CD4-positive, alpha-beta T cell (primary cell): Measurements from ENCODE around the gene PRR29. TPM values are rescaled to one million over a fixed set of nuclear protein-coding genes. Genes with fewer than 3 reads are reported as not detected.

ENCODE experiments used
- ATAC-seq: fragments of 200-7000 bp; cut with Tn5 transposase; one replicate; pipeline ENCODE4 v1.10.0; 2022; ENCODE audit warnings: mild to moderate bottlenecking; ENCODE audit not compliant: poor library complexity
- CTCF ChIA-PET: fragments of 350-600 bp; sonication (Branson Sonifier 250); formaldehyde crosslinking; loops from one replicate; lab custom pipeline; 2021; ENCODE audit warnings: antibody characterized with exemption, inconsistent platforms; lab: Charles Lee
- POLR2A ChIA-PET: fragments of 350-600 bp; sonication (Branson Sonifier 250); formaldehyde crosslinking; loops from one replicate; lab custom pipeline; 2021; ENCODE audit warnings: antibody characterized with exemption, inconsistent platforms; lab: Charles Lee
- DNase-seq, 14 experiments: peaks; one replicate each; pipeline ENCODE4 v3.0.0-alpha.2; 2013 to 2020; ENCODE audit warnings: mixed read lengths in 2 of 14
- H3K27ac ChIP-seq, 2 donors: one replicate each; pipeline versions ENCODE4 v1.5.1 to v1.7.0; 2013; ENCODE audit warnings: low read length in 2 of 2, low read depth in 1 of 2, mild to moderate bottlenecking in 1 of 2
- H3K27me3 ChIP-seq, 2 experiments: 1 replicate in 1 of 2; 2 replicates in 1 of 2; pipeline versions ENCODE4 v1.6.1 to v1.7.0; 2013; ENCODE audit warnings: low read length in 2 of 2, control low read depth in 1 of 2, mild to moderate bottlenecking in 1 of 2, moderate library complexity in 1 of 2; ENCODE audit not compliant: insufficient read depth in 2 of 2, control insufficient read depth in 1 of 2
- H3K36me3 ChIP-seq: one replicate; pipeline ENCODE4 v1.6.1; 2013; ENCODE audit warnings: low read length, control low read depth; ENCODE audit not compliant: insufficient read depth
- H3K4me1 ChIP-seq: one replicate; pipeline ENCODE4 v1.6.1; 2013; ENCODE audit warnings: low read length, control low read depth; ENCODE audit not compliant: insufficient read depth
- H3K4me3 ChIP-seq: one replicate; pipeline ENCODE4 v1.5.1; 2013; ENCODE audit warnings: mild to moderate bottlenecking, low read length, moderate library complexity
- H3K9me3 ChIP-seq, 2 experiments: 1 replicate in 1 of 2; 2 replicates in 1 of 2; pipeline versions ENCODE4 v1.6.1 to v1.7.0; 2013; ENCODE audit warnings: low read length in 2 of 2, mild to moderate bottlenecking in 2 of 2, control low read depth in 1 of 2, moderate library complexity in 1 of 2; ENCODE audit not compliant: control insufficient read depth in 1 of 2, insufficient read depth in 1 of 2
- H3K27ac Mint-ChIP-seq: one replicate; pipeline ENCODE4 v1.8.0; 2020; ENCODE audit warnings: mixed read lengths
- H3K27me3 Mint-ChIP-seq: one replicate; pipeline ENCODE4 v1.8.0; 2021; ENCODE audit warnings: mixed read lengths
- H3K36me3 Mint-ChIP-seq: one replicate; pipeline ENCODE4 v1.8.0; 2021; ENCODE audit warnings: low read depth, mixed read lengths
- H3K4me1 Mint-ChIP-seq: one replicate; pipeline ENCODE4 v1.8.0; 2021; ENCODE audit warnings: low read depth, mixed read lengths
- H3K4me3 Mint-ChIP-seq: one replicate; pipeline ENCODE4 v1.8.0; 2020; ENCODE audit warnings: mild to moderate bottlenecking, mixed read lengths
- H3K9me3 Mint-ChIP-seq: one replicate; pipeline ENCODE4 v1.8.0; 2020; ENCODE audit warnings: mixed read lengths
- CTCF ChIP-seq: fragments of 200-600 bp; IDR thresholded peaks from one replicate; pipeline ENCODE4 v1.8.0; 2022; ENCODE audit warnings: antibody characterized with exemption, mild to moderate bottlenecking
- intact Hi-C, 2 experiments: fragments of 100-400 bp; cut with DNase I in 1 of 2; cut with micrococcal nuclease in 1 of 2; formaldehyde crosslinking; loops; one replicate each; pipeline versions ENCODE4 v1.15.1 to v1.9.0; 2023 to 2025; cut with DNase I, micrococcal nuclease
- total RNA-seq, 174 experiments: library from RNA in 2 of 174; stranded (reverse) in 2 of 174; gene quantifications; one replicate each; pipeline ENCODE4 v1.2.3 and lab custom pipeline; 2021 to 2026

The PRR29 gene
- total RNA-seq, 2 experiments from 2014 or later, result 0.56 to 0.71 TPM

DNA sequence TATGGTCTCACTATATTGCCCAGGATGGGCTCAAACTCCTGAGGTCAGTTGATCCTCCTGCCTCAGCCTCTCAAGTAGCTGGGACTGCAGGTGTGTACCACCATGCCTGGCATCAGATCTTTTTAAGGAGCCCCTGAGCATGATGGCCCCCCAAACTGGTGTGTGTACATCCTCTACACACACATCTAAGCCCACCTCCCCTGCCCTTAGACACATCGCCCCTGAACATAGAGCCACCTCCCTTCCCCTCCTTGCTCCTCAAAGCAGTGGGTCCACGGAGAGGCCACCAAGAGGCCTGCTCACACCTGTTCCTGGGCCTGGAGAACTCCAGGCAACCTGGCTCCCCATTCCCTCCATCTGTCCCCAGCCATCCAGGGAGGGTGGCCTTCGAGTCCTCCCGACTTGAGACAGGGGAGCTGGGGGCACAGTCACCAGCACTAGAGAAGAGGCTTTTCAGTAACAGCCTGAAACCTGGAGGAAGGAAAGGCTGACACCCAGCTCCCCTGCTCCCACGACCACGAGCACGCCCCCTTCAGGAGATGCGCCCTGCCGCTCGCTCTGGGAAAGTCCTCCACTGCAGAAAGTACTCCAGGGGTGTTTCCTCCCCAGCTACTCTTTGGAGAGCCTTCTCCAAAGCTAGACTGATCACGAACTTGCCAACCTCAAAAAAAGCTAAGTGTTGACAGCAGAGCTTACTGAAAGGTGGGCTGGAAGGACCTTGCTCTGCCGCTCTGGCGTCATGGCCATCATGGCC lies 12.6 kb upstream of the PRR29 start:
- TF ChIP-seq CTCF, result no peak
- H3K4me3 ChIP-seq, result no peak overlapping the region
- Mint-ChIP-seq H3K4me1 (peaks cover 33% of the 10 kb centered on the region), H3K36me3 (peaks cover 5% of the 10 kb centered on the region), H3K27ac (peak overlapping the region; percentile 77), H3K9me3 (peaks cover 2% of the 10 kb centered on the region), H3K4me3 (peak overlapping the region; percentile 63), H3K27me3 (no peaks in the 10 kb centered on the region)
- H3K36me3 ChIP-seq, result no peaks in the 10 kb centered on the region
- H3K27me3 ChIP-seq, result no peaks in the 10 kb centered on the region
- H3K27ac ChIP-seq, result peak overlapping the region in 1 of 2 donors; percentile 0
- ATAC-seq (peak; percentile 10), DNase-seq (peak in 1 of 14 experiments; percentile 32)
- intact Hi-C loops, result loop anchor here in 1 of 2 experiments (2.0 to 5.0 kb wide), 2 partner anchors 53 to 65 kb away; partner anchors contain the start of gene CD79B
- H3K9me3 ChIP-seq, result peaks cover 6 to 12% of the 10 kb centered on the region in 2 experiments
- peaks cover 34% of the 10 kb centered on the region for H3K4me1 ChIP-seq
- ChIA-PET CTCF (interaction anchor here (1.0 to 2.8 kb wide), 6 partner anchors 31 to 67 kb away, joined by 3 to 20 read pairs (median 5); partner anchors contain the start of gene GH1), POLR2A (interaction anchor here (0.6 to 1.8 kb wide), 5 partner anchors 14 to 161 kb away, joined by 3 to 7 read pairs (median 4); partner anchors contain the start of gene ICAM2)

GRCh38 chr17:63986821-63987220 lies 11.3 kb upstream of the PRR29 start:
- TF ChIP-seq CTCF, result no peak
- no peaks in the 10 kb centered on the region for H3K36me3 ChIP-seq
- intact Hi-C loops, result loop anchor here in 1 of 2 experiments (5.0 kb wide), 1 partner anchor 55 kb away; the partner anchor contains the start of gene CD79B
- H3K36me3 Mint-ChIP-seq, result peaks cover 5% of the 10 kb centered on the region
- no peak overlapping the region for H3K4me3 Mint-ChIP-seq
- peaks cover 42% of the 10 kb centered on the region for H3K4me1 ChIP-seq
- H3K4me1 Mint-ChIP-seq, result peaks cover 43% of the 10 kb centered on the region
- no peak overlapping the region for H3K27ac ChIP-seq
- ChIA-PET CTCF (interaction anchor here (0.6 to 2.6 kb wide), 4 partner anchors 30 to 42 kb away, joined by 3 to 9 read pairs (median 4); no protein-coding TSS in a partner anchor), POLR2A (interaction anchor here (0.5 kb wide), 1 partner anchor 120 kb away, joined by 3 read pairs; no protein-coding TSS in a partner anchor)
- no peaks in the 10 kb centered on the region for H3K27me3 Mint-ChIP-seq
- H3K27me3 ChIP-seq, result no peaks in the 10 kb centered on the region
- no peak overlapping the region for H3K4me3 ChIP-seq
- ATAC-seq, result no peak
- no peak for DNase-seq
- peaks cover 2% of the 10 kb centered on the region for H3K9me3 Mint-ChIP-seq
- H3K27ac Mint-ChIP-seq, result peak overlapping the region; percentile 22
- H3K9me3 ChIP-seq, result peaks cover 5 to 9% of the 10 kb centered on the region in 2 experiments

DNA sequence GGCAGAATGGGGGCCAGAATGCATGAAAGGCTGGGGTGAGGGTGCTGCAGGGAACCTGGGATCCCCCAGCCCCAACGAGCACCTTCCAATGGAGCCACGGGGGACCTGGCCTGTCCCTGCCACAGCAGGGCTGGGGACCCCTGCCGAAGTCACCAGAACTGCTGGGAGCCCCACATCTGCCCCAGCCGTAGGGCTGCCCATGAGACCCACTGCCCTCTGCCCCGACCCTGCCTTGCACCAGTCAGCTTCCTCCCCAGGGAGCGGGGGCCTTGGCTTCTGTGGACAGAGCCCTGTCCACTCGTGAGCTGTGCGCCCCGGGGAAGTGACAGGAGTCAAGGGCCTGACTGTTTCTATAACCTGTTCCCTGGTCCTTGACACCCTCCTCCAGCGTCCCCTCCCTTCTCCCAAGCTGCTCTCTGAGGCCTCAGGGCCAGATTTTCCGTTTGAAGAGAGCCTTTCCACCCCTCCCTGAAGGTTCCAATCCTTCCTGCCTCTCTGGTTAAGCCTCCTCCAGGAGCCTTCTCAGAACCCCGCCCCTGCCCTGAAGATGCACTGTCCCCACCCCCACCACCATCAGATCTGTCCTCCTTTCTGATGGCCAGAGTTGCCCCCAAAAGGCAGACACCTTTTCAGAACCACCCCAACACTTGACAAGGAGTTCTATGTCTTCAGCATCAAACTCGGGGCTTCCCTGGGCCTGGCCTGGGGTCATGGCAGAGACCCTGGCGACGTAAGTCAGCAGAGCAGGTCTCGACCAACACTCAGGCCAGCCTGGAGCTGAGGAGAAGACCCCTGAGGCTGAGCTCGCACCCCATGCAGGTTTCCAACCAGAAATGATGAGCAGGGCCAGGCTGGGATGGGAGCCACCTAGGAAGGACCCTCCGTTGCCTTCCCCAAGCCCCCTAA lies 10.7 kb upstream of the PRR29 start:
- ATAC-seq (no peak), DNase-seq (no peak)
- H3K9me3 Mint-ChIP-seq, result peaks cover 2% of the 10 kb centered on the region
- peaks cover 50% of the 10 kb centered on the region for H3K4me1 Mint-ChIP-seq
- H3K36me3 ChIP-seq, result no peaks in the 10 kb centered on the region
- H3K27ac Mint-ChIP-seq, result no peak overlapping the region
- intact Hi-C loops, result loop anchor here in 1 of 2 experiments (5.0 kb wide), 1 partner anchor 55 kb away; the partner anchor contains the start of gene CD79B
- H3K27ac ChIP-seq, result no peak overlapping the region
- H3K27me3 ChIP-seq, result no peaks in the 10 kb centered on the region
- ChIA-PET CTCF (interaction anchor here (1.2 to 2.6 kb wide), 2 partner anchors 29 to 42 kb away, joined by 4 to 9 read pairs; no protein-coding TSS in a partner anchor), POLR2A (no interaction called here)
- TF ChIP-seq CTCF, result no peak
- H3K4me3 Mint-ChIP-seq, result no peak overlapping the region
- H3K9me3 ChIP-seq, result peaks cover 0 to 4% of the 10 kb centered on the region in 2 experiments
- peaks cover 5% of the 10 kb centered on the region for H3K36me3 Mint-ChIP-seq
- H3K4me3 ChIP-seq, result no peak overlapping the region
- peaks cover 48% of the 10 kb centered on the region for H3K4me1 ChIP-seq
- no peaks in the 10 kb centered on the region for H3K27me3 Mint-ChIP-seq
